SU-DHL-6 (cell line): ENCODE data around the gene PPP1R2.

ENCODE experiments used
- H2AFZ ChIP-seq: fragments of 200-600 bp; sonication (generic); 2 replicates; pipeline ENCODE4 v1.6.1; 2014; ENCODE audit warnings: low read depth, mild to moderate bottlenecking, moderate library complexity, mixed read lengths, antibody characterized with exemption, low read length; ENCODE audit not compliant: severe bottlenecking
- H3F3A ChIP-seq: fragments of 200-600 bp; shearing (Covaris generic); 2 replicates; pipeline ENCODE4 v1.6.0; 2016; ENCODE audit warnings: antibody characterized with exemption, mild to moderate bottlenecking; ENCODE audit not compliant: insufficient read depth
- H3K27ac ChIP-seq: fragments of 200-600 bp; sonication (generic); 2 replicates; pipeline ENCODE4 v1.5.1; 2016; ENCODE audit warnings: low read depth, mild to moderate bottlenecking, low read length, moderate library complexity, mixed read lengths
- H3K27me3 ChIP-seq: fragments of 200-600 bp; sonication (generic), shearing (Covaris generic); 2 replicates; pipeline ENCODE4 v1.6.0; 2014; ENCODE audit warnings: mild to moderate bottlenecking, low read length
- H3K36me3 ChIP-seq: fragments of 200-600 bp; sonication (generic); 2 replicates; pipeline ENCODE4 v1.6.1; 2014; ENCODE audit warnings: mild to moderate bottlenecking, low read length, mixed read lengths
- H3K4me2 ChIP-seq: fragments of 300-600, 200-600 bp; shearing (Covaris generic), sonication (generic); 2 replicates; pipeline ENCODE4 v1.6.0; 2014; ENCODE audit warnings: low read length, low read depth, mild to moderate bottlenecking; ENCODE audit not compliant: poor library complexity, severe bottlenecking
- H3K4me3 ChIP-seq: fragments of 200-600 bp; sonication (generic); 2 replicates; pipeline ENCODE4 v1.5.1; 2014; ENCODE audit warnings: antibody characterized with exemption, low read length, mild to moderate bottlenecking, mixed read lengths; ENCODE audit not compliant: insufficient read depth, poor library complexity, severe bottlenecking
- H3K79me2 ChIP-seq: fragments of 200-600 bp; sonication (generic); 2 replicates; pipeline ENCODE4 v1.6.1; 2014; ENCODE audit warnings: mild to moderate bottlenecking, low read length, moderate library complexity; ENCODE audit not compliant: insufficient read depth
- H3K9ac ChIP-seq: fragments of 200-600 bp; sonication (generic); 2 replicates; pipeline ENCODE4 v1.7.0; 2014; ENCODE audit warnings: mild to moderate bottlenecking, low read length
- H3K9me2 ChIP-seq: fragments of 200-600 bp; sonication (generic); replicated peaks from 2 replicates; pipeline ENCODE4 v1.6.1; 2014; ENCODE audit warnings: low read length; ENCODE audit not compliant: insufficient read depth
- H3K9me3 ChIP-seq: fragments of 200-600 bp; sonication (generic); 2 replicates; pipeline ENCODE4 v1.6.1; 2014; ENCODE audit warnings: low read length, mixed read lengths; ENCODE audit not compliant: insufficient read depth
- H4K20me1 ChIP-seq: fragments of 200-600 bp; sonication (generic); 2 replicates; pipeline ENCODE4 v1.6.1; 2014; ENCODE audit warnings: low read depth, mild to moderate bottlenecking, antibody characterized with exemption, low read length, moderate library complexity, mixed read lengths
- CTCF ChIP-seq: fragments of 200-600 bp; sonication (generic); IDR thresholded peaks from one replicate; pipeline ENCODE4 v1.5.1; 2017; ENCODE audit warnings: antibody characterized with exemption, mild to moderate bottlenecking, low read length, moderate library complexity; ENCODE audit not compliant: insufficient read depth, poor library complexity, severe bottlenecking
- EZH2phosphoT487 ChIP-seq: fragments of 200-600 bp; sonication (generic), shearing (Covaris generic); conservative IDR thresholded peaks from 2 replicates; pipeline ENCODE4 v1.6.1; 2018; ENCODE audit warnings: mild to moderate bottlenecking, antibody characterized with exemption, low read length, moderate library complexity, mixed read lengths

Gene PPP1R2

GRCh38 chr3:195559723-195560409 is 16.7 kb upstream of the PPP1R2 start:
- Histone ChIP-seq H3K4me3 (no peak overlapping the region), H3K9me3 (no peaks in the 10 kb centered on the region), H3K9ac (no peak overlapping the region), H3K9me2 (no peaks in the 10 kb centered on the region), H2AFZ (no peak overlapping the region), H4K20me1 (no peaks in the 10 kb centered on the region), H3K79me2 (no peaks in the 10 kb centered on the region), H3K27ac (no peak overlapping the region), H3K27me3 (no peaks in the 10 kb centered on the region), H3K4me2 (no peak overlapping the region), H3K36me3 (no peaks in the 10 kb centered on the region), H3F3A (no peaks in the 10 kb centered on the region)
- TF ChIP-seq EZH2phosphoT487 (no peak), CTCF (no peak)

- no peaks in the 10 kb centered on the region for H4K20me1 ChIP-seq
- H2AFZ ChIP-seq: no peak overlapping the region
- no peaks in the 10 kb centered on the region for H3K79me2 ChIP-seq
- H3K36me3 ChIP-seq: no peaks in the 10 kb centered on the region
- no peaks in the 10 kb centered on the region for H3F3A ChIP-seq
- H3K9me2 ChIP-seq: no peaks in the 10 kb centered on the region
- H3K9ac ChIP-seq: no peak overlapping the region
- no peak overlapping the region for H3K4me3 ChIP-seq
- no peak for TF ChIP-seq EZH2phosphoT487
- TF ChIP-seq CTCF: peak; percentile 54
- no peak overlapping the region for H3K27ac ChIP-seq
- no peaks in the 10 kb centered on the region for H3K9me3 ChIP-seq
- H3K4me2 ChIP-seq: peak overlapping the region; percentile 0
- no peaks in the 10 kb centered on the region for H3K27me3 ChIP-seq
Measured at GRCh38 chr3:195558602-195559001, 15.5 kb upstream of the PPP1R2 start.

- H3K79me2 ChIP-seq: no peaks in the 10 kb centered on the region
- H3K4me3 ChIP-seq: no peak overlapping the region
- no peaks in the 10 kb centered on the region for H3K27me3 ChIP-seq
- no peaks in the 10 kb centered on the region for H3K9me2 ChIP-seq
- H4K20me1 ChIP-seq: no peaks in the 10 kb centered on the region
- no peak overlapping the region for H2AFZ ChIP-seq
- no peak overlapping the region for H3K4me2 ChIP-seq
- H3K27ac ChIP-seq: no peak overlapping the region
- no peaks in the 10 kb centered on the region for H3K9me3 ChIP-seq
- TF ChIP-seq CTCF: no peak
- no peak for TF ChIP-seq EZH2phosphoT487
- no peak overlapping the region for H3K9ac ChIP-seq
- no peaks in the 10 kb centered on the region for H3K36me3 ChIP-seq
- H3F3A ChIP-seq: no peaks in the 10 kb centered on the region
Measured at GRCh38 chr3:195557322-195557721, 14.2 kb upstream of the PPP1R2 start.

GRCh38 chr3:195556390-195556789 is 13.3 kb upstream of the PPP1R2 start:
- Histone ChIP-seq H3K4me3 (no peak overlapping the region), H3K4me2 (no peak overlapping the region), H3F3A (no peaks in the 10 kb centered on the region)

More at GRCh38 chr3:195556390-195556789, 13.3 kb upstream of the PPP1R2 start:
- Histone ChIP-seq H3K36me3 (no peaks in the 10 kb centered on the region), H3K9me2 (no peaks in the 10 kb centered on the region), H3K79me2 (no peaks in the 10 kb centered on the region), H3K9ac (no peak overlapping the region), H4K20me1 (no peaks in the 10 kb centered on the region), H2AFZ (no peak overlapping the region), H3K9me3 (no peaks in the 10 kb centered on the region), H3K27ac (no peak overlapping the region), H3K27me3 (no peaks in the 10 kb centered on the region)
- no peak for TF ChIP-seq EZH2phosphoT487
- TF ChIP-seq CTCF: peak; percentile 57
